HEK293 (cell line): ENCODE measurements around the gene CADM1.

ENCODE experiments used
- BCL11B ChIP-seq: fragments of 450-650 bp; formaldehyde crosslinking; IDR thresholded peaks from 2 replicates; pipeline ENCODE4 v1.5.1; 2016; ENCODE audit warnings: low read depth, missing biosample characterization, missing genetic modification characterization
- CTCF ChIP-seq: fragments of 450-650 bp; formaldehyde crosslinking; IDR thresholded peaks from 2 replicates; pipeline ENCODE4 v1.5.1; 2016; ENCODE audit warnings: missing biosample characterization, missing genetic modification characterization
- PRDM10 ChIP-seq: fragments of 450-650 bp; formaldehyde crosslinking; IDR thresholded peaks from 2 replicates; pipeline ENCODE4 v1.5.1; 2016; ENCODE audit warnings: missing biosample characterization, missing genetic modification characterization
- ZFP37 ChIP-seq: fragments of 450-650 bp; formaldehyde crosslinking; IDR thresholded peaks from 2 replicates; pipeline ENCODE4 v1.5.1; 2016; ENCODE audit warnings: missing biosample characterization, missing genetic modification characterization
- ZNF221 ChIP-seq: fragments of 450-650 bp; formaldehyde crosslinking; IDR thresholded peaks from 2 replicates; pipeline ENCODE4 v1.5.1; 2017; ENCODE audit warnings: missing biosample characterization, missing genetic modification characterization, borderline replicate concordance
- ZNF423 ChIP-seq: fragments of 450-650 bp; formaldehyde crosslinking; IDR thresholded peaks from 2 replicates; pipeline ENCODE4 v1.5.1; 2016; ENCODE audit warnings: missing biosample characterization, missing genetic modification characterization
- ZNF571 ChIP-seq: fragments of 450-650 bp; formaldehyde crosslinking; IDR thresholded peaks from 2 replicates; pipeline ENCODE4 v1.5.0; 2017; ENCODE audit warnings: missing biosample characterization, missing genetic modification characterization
- ZNF707 ChIP-seq: fragments of 450-650 bp; formaldehyde crosslinking; IDR thresholded peaks from 2 replicates; pipeline ENCODE4 v1.5.1; 2016; ENCODE audit warnings: missing biosample characterization, missing genetic modification characterization
- ZNF837 ChIP-seq: fragments of 450-650 bp; formaldehyde crosslinking; IDR thresholded peaks from 2 replicates; pipeline ENCODE4 v1.5.1; 2016; ENCODE audit warnings: missing biosample characterization, missing genetic modification characterization

GRCh38 chr11:115275045-115275444, 229.2 kb downstream of the CADM1 start:
- TF ChIP-seq ZNF837 (tag by site-specific recombination) (no peak), BCL11B (tag by site-specific recombination) (no peak), CTCF (no peak), ZNF423 (tag by site-specific recombination) (no peak), ZNF571 (no peak), ZNF707 (tag by site-specific recombination) (no peak), ZFP37 (no peak), ZNF221 (tag by site-specific recombination) (no peak), PRDM10 (tag by site-specific recombination) (no peak)
